Epithelial cell of esophagus (primary cell): ENCODE results near the gene PANX2.
A peak's percentile ranks its signal among the peaks of the same experiment; 100 is the strongest.
"Not testable (repeated sequence)": the region's sequence is repeated elsewhere in the genome, so short reads cannot be mapped to it uniquely, and the experiment has no call there.

Experiments
- DNase-seq: peaks from one replicate; pipeline ENCODE4 v3.0.0; 2010; ENCODE audit warnings: low read depth
- H3K4me3 ChIP-seq: 2 replicates; pipeline ENCODE4 v1.5.1; 2011; ENCODE audit warnings: mild to moderate bottlenecking, low read length, control low read depth
- CTCF ChIP-seq: IDR thresholded peaks from 2 replicates; pipeline ENCODE4 v1.5.1; 2011; ENCODE audit warnings: low read depth, mild to moderate bottlenecking, low read length, control low read depth, inconsistent platforms; ENCODE audit not compliant: insufficient read depth; ENCODE audit errors: missing control alignments

The PANX2 gene

DNA sequence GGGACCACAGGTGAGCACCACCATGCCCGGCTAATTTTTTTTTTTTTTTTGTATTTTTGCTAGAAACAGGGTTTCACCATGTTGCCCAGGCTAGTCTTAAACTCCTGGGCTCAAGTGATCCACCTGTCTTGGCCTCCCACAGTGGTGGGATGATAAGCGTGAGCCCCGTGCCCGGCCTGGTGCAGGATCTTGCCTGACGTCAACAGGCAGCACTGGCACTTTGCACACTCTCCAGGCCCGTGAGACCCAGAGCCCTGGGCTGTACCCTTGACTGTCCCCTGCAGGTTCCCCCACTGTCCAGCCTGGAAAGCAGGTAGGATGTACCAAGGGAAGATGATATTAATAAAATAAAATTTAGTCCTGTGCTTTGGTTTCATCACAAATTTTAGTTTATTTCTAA is 29.1 kb upstream of the PANX2 start:
- no peak overlapping the region for H3K4me3 ChIP-seq
- TF ChIP-seq CTCF: no peak
- DNase-seq: no peak

- DNase-seq: no peak
- TF ChIP-seq CTCF: no peak
- no peak overlapping the region for H3K4me3 ChIP-seq
Measured at GRCh38 chr22:50141891-50142363, 28.6 kb upstream of the PANX2 start.

- no peak for DNase-seq
- no peak overlapping the region for H3K4me3 ChIP-seq
- no peak for TF ChIP-seq CTCF
Measured at GRCh38 chr22:50143096-50143495, 27.4 kb upstream of the PANX2 start.

DNA sequence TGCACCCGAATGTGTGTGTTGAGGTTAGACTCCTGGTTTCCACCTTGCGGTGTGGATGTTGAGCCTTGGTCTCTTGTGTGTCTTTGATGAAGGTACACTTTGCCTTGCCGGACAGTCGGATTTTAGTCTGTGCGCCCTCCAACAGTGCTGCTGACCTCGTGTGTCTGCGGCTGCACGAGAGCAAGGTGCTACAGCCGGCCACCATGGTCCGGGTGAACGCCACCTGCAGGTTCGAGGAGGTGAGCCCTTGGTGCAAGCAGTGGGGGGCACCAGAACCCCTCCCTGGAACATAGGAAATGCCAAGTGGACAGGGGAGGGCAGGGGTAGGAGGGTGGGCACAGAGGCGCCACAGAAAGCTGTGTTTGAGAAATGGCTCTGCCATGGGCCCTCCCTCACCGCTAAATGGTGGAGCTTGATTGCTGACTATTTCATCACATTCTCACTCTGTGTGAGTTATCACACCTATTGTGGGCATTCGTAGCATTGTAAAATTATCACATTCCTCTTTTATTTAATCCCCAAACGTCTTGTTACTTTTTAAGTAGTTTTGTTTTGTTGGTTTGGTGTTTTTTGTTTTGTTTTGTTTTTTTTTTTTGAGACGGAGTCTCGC is 26.4 kb upstream of the PANX2 start:
- no peak for DNase-seq
- no peak for TF ChIP-seq CTCF

GRCh38 chr22:50145721-50146438 is 24.7 kb upstream of the PANX2 start:
- no peak overlapping the region for H3K4me3 ChIP-seq
- TF ChIP-seq CTCF: no peak
- DNase-seq: no peak

More for the DNA sequence above, 26.4 kb upstream of the PANX2 start:
- H3K4me3 ChIP-seq: no peak overlapping the region

DNA sequence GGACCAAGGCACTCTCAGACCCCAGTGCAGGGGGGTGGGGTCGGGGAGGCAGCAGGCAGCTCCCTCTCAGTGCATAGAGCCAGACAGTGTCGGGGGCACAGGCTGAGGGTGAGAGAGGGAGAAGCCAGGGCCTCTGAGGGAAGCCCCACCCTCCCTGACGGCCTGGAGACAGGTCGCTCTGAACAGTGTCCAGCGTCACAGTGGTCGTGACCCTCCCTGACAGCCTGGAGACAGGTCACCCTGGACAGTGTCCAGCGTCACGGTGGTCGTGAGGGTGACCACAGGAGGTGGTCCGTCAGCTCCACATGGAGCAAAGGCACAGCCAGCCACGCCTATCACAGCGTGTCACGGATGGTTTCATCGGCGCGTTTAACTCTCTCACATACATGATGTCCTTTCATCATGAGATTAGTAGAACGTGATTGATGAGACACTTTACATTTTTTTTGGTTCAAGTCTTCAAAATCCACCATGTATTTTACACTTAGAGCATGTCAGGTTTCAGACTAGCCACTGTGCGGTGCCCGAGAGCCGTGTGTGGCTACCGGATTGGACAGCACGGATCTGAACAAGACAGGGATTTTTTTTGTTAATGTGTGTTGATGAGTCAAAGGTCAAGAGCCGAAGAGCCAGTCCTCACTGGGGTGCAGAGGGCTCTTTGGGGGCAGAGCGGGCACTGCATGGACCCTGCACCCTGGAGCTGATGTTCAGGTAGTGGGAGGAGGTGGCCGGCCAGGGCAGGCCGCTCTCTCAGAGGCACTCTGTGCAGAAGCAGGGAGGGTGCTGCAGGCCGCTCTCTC is 23.9 kb upstream of the PANX2 start:
- peak; percentile 78 for DNase-seq
- H3K4me3 ChIP-seq: no peak overlapping the region
- peak; percentile 97 for TF ChIP-seq CTCF

DNA sequence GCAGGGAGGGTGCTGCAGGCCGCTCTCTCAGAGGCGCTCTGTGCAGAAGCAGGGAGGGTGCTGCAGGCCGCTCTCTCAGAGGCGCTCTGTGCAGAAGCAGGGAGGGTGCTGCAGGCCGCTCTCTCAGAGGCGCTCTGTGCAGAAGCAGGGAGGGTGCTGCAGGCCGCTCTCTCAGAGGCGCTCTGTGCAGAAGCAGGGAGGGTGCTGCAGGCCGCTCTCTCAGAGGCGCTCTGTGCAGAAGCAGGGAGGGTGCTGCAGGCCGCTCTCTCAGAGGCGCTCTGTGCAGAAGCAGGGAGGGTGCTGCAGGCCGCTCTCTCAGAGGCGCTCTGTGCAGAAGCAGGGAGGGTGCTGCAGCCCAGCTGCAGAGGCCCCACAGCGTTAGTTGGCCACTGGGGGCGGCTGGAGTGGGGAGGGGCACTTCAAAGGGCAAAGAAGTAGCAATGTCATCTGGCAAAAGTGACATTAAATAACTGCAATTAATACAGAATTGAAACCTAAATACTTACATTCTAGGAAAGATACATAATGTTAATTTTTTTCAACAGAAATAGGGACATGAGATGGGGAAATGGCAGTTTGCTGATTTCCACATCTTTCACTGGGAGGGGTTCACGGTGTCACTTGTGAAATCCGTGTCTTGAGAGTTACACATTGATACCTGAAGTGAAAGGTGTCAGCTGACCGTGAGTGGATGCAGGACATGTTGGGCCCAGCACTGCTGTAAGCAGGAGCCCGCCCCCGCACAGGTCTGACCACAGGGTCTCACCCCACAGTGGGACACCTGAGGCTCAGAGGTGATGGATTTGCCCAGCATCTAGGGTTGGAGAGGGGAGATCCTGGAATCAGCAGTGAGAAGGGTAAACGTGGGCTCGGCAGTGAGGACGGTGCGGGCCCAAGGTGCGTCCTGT is 23.0 kb upstream of the PANX2 start:
- DNase-seq: not testable (repeated sequence)

More for the DNA sequence above, 23.0 kb upstream of the PANX2 start:
- not testable (repeated sequence) for H3K4me3 ChIP-seq
